Activated CD4-positive, alpha-beta T cell treated with anti-CD3 and anti-CD28 coated beads for 48 hours (primary cell): Measurements from ENCODE around the gene FOXS1.
"Not testable (repeated sequence)": the region's sequence is repeated elsewhere in the genome, so short reads cannot be mapped to it uniquely, and the experiment has no call there.

Source experiments
- DNase-seq: peaks from one replicate; pipeline ENCODE4 v3.0.0-alpha.2; 2020

The FOXS1 gene

DNA sequence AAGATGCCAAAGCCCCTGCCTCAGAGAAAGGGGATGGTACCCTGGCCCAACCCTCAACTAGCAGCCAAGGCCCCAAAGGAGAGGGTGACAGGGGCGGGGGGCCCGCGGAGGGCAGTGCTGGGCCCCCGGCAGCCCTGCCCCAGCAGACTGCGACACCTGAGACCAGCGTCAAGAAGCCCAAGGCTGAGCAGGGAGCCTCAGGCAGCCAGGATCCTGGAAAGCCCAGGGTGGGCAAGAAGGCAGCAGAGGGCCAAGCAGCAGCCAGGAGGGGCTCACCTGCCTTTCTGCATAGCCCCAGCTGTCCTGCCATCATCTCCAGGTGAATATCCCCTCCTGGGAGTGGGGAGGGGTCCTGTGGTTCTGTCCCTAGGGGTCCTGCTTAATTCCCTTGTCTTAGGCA lies 25.2 kb downstream of the FOXS1 start:
- DNase-seq: no peak

DNA sequence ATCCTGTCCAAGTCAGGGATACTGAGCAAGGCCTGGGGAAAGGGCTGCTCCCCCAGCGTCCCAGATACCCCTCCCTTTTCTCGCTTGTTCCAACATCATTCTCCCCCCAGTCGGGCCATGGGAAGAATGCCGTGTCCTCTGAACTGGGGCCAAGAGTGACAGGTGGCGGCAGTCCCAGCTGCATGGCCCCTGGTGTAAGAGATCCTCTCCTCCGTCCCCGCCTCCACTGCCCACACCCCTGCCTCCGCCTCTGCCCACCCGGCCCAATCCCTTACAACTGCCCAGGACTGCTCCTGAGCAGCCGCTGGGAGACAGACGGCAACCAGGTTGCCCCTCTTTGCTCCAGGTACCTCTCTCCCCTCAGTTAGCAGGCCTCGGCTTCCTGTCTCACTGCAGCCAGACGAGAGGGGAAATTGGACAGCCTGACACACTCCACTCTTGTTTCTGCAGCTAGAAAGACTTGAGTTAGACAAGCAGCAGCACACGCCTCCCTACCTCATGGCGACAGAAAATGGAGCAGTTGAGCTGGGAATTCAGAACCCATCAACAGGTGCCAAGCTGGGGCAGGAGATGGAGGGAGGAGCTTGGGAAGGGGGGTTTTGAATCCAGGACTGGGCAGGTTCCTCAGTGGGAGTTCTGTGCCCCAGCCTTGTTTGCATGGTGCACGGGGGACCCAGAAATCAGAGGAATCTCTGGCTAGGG lies 26.2 kb downstream of the FOXS1 start, which contains the start of gene MYLK2:
Gene MYLK2 (plus strand): TSS at position 274 of the 702 bp plus-strand sequence. CDS start 225 bp downstream, at position 499.
- DNase-seq: no peak

DNA sequence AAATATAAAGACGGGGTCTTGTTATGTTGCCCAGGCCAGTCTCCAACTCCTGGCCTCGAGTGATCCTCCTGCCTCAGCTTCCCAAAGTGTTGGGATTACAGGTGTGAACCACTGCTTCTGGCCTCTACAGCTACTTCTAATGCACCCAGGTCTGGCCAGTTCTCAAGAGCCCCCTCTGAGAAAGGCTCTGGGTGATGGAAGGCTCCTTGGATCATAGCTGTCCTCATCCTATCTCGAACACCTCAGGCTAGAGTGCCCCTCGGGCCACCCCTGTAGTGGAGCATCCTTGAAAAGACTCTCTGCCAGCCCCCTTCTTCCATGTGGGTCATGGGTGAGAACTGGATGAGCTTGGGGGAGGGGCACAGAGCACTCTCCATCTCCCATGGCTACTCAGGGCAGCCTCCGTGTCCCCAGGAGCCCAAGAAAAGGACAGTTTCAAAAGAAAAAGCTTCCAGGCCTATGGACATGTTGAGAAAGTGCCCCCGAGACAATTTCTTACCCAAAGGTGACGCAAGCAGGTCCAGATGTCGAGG lies 27.0 kb downstream of the FOXS1 start:
- no peak for DNase-seq

DNA sequence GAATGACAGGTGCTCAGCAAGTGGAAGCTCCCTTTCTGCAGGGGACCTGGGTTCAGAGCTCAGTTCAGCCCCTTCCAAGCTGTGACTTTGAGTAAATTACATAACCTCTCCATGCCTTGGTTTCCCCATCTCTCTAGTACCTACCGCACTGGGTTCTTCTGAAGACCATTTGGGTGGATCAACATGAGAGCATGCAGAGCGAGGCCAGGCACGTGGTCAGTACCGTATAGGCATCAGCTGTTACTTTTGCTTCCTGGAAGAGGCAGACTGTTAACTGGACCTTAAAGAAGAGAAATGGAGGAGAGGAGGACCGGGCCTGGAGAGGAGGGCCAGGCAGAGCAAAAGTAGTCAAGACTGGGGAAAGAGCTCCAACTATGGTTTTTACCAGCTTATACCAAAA lies 27.9 kb downstream of the FOXS1 start:
- DNase-seq: no peak

DNA sequence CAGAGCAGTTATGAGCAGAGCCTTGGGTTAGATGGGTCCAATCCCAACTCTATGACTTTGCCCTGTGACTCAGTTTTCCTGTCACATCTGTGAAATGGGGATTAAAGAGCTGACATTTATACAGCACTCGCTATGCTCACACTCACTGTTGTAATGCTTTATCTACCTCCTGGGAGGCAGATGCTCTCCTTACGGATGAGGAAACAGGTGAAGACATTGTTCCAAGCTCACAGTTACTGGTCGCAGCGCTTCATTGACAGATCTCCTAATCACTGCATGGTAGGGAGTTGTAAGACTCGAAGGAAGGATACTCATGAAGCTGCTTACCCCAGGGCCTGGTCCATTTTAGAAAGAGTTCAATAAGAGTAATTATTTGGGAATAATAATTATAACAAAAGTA lies 29.2 kb downstream of the FOXS1 start:
- no peak for DNase-seq

DNA sequence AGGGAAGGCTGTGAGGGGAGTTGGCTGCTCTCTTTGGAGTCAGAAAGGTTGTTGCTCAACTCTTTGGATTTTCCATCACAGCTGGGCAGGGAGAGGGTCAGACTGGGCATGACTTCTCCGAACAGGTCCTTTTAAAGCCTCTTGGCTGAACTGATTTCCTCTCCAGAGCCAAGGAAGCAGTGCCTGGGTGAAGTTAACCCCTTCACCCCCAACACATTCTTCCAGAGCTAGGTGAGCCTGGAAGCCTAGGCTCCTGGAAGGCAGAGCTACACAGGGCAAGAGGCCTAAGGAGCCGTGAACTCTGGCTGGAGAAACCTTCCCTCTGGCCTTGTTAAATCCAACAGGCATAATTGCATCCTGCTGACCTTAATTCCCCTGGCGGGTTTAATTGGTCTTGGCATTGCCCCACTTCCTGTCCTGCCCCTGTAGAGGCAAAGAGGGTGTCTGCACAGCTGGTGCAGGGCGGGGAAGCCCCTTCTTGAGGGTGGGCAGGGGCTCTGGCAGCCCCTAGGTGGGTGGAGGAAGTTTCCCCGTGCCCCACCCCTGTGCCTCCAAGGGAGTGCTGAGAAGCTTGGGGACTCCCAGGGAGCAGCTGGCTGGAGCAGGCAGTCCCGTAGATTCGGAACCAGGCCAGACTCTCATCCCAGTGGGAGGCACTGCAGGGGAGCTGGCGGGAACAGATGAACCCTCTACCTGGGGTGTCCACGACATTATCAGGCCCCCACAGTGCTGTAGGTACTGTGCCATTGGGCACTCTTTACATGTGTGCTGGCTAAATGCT lies 29.8 kb downstream of the FOXS1 start:
- no peak for DNase-seq

DNA sequence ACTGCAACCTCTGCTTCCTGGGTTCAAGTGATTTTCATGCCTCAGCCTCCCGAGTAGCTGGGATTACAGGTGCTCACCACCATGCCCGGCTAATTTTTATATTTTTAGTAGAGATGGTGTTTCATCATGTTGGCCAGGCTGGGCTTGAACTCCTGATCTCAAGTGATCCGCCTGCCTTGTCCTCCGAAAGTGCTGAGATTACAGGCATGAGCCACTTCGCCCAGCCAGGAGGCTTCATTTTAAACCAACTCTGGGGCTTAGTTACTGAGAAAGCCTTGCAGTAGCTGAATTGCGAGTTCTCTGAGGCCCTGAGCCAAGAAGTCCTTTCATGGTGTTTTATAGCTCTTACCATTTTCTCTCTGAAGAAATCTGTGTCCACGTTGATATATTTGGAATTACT lies 31.3 kb downstream of the FOXS1 start:
- not testable (repeated sequence) for DNase-seq

DNA sequence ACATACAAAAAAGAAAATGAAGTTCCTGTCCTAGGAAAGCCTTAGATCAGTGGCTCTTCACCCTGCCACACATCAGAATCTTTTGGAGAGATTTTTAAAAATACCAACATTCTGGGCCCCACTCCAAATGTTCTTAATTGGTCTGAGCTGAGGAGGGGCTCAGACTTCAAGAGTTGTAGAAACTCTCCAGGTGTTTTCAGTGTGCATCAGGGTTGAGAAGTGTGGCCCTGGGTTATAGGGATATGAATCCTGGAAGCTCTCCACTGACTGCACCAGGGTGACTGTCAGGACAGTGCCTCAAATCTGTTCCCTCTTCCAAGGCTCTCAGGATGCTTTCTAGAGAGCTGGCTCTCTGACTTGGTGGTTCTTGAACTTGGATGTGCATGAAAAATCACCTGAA lies 31.8 kb downstream of the FOXS1 start:
- no peak for DNase-seq

DNA sequence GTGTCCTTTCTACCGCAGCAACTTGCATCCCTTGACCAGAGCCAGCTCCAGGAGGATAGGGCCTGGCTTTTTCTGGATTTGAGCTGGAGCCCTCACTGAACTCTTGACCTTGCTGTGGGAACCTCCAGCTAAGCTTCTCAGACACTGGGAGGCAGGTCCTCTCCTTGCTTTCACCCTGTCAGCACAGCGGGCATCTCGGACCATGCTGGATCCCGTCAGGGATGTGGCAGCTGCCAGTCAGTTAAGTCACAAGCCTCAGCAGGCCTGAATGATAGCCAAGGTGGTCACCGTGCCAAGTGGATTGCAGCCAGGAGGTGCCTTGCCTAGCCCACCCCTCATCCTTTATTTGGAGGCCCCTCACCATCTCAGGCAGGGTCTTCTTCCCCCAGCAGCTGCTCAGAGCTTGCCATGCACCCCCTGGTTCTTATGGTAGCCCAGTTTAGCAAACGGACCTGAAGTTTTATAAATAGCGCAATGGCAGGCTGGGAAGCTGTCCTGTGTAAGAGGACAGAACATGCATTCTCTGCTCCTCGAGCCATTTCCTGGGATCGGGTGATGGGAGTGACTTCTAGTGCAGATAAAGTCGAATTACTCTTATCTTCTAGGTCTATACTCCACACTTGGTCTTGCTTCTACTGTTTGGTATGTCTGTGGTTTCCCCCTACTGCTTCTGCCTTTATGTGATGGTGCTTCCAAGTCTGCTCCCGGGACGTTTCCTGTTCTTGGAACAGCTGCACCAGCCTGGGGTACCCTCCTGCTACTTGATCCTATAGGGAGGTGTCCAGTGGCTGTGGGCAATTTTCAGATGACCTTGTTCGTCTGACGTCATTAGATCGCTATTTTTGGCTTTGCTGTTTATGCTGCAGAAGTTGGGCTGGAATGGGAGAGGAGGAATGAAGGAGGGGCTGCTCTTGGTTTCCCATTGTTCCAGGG lies 33.3 kb downstream of the FOXS1 start:
- DNase-seq: no peak

DNA sequence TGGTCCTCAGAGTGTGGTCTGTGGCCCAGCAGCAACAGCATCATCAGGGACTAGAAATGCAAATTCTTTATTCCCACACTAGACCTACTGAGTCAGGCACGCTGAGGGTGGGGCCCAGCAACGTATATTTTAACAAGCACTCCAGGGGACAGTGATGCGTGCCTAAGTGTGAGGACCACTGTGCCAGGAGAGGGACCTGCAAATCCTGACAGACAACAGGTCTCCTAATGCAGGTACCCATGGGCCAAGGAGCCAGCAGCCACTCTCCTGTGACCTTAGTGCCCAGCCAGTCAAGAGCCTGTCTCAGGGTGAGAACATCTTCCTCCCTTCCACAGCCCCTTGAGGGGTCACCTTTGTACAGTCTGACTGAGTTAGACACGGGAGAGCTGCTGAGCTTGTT lies 34.2 kb downstream of the FOXS1 start:
- DNase-seq: no peak

DNA sequence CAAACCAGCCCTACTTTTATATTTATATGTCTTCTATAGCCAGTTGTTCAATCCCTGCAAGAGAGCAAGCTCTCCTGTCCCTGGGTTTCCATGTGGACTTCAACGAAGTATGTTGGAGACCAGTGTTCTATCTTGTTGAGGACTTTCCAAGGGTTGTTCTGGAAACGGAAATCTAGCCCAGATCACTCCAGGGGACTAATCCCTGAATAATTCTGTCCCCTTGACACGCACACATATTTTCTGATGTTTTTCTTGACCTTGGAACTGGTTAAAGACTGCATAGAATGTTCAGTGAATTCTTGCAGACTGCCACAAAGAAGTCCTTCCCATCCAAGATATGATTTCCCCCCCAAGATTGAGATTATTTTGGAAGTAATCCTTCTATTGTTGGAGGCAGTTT lies 35.7 kb downstream of the FOXS1 start:
- no peak for DNase-seq

DNA sequence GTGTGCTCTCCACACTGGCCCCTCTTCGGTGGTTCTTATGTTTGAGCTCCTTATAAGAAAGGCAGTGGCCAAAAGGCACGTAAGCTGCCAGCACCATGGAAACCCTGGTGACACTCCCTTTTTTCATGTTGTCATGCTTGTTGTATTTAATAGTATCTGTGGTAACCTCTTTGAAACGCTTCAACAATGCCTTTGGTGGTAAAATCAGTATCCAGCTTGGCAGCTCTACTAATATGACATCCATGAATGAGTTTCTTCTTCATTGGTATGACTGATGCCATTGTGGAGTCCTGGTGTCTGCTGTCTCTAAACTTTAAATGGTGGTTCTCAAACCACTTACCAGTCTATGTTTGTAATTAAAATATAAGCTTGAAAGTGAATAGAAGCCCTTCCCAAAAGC lies 36.9 kb downstream of the FOXS1 start:
- DNase-seq: no peak

DNA sequence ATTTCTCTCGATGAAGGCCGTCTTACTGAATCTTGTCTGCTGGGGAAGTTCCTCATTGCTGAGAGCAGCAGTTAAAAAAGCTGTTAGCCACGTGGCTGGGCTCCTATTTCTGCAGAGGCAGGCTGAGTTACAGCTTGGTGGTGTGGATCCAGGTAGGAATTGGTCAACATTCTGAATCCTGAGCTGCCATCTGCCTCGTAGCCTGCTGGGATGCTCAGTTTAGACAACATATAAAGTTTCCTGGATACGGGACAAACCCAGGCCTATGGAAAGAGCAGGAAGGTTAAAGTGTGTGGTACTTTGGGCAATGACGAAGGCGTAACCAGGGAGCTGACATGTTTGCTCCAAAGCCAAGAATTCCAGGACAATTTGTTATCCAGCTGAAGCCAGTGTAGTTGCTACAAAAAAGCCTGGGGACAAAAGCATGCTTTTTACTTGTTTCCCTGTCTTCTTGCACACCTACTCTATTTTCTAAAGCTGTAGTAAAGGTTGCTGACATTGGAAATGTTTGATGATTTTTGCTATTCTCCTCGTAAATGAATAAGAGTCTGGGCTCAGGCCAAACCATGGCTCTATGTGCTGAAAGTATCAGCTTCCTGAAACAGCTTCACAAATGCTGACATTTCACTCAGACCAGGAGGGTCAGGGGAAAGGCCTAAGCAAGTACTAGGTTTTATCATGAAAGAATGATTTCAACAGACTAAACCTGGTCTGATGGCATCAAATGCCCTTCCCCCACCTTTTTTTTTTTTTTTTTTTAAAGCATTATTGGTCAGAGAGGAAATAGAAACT lies 38.6 kb downstream of the FOXS1 start:
- no peak for DNase-seq

DNA sequence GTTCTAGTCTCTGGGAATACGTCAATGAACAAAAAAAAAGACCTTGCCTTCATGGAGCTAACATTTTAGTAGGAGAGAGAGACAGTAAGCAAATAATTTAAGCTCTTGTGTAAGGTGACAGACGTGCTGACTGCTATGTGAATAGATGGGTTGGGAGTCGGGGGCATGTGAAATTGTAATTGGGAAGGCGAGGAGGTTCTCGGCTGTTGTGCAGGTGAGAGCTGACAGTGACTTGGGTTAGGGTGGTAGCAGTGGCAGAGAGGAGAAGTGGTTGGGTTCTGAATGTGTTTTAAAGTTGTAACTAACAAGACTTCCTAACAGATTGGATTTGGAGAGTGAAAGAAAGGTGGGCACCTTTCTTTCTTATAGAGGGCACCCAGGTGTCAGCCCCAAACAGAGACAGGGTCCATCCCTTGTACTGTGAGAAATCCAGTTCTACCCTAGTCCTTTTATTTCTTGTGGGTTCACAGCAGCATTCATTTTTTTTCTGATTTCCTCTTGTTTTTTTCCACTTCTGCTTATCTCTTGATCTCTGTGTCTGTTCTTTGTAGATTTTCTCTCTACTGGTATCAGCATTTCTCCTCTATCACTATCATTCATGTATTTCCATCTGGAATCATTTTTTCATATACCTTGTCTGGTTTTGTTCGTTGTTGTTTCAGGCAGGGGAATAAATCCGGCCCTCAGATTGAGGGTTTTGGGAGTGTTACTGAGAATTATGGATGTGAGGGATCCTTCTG lies 41.7 kb downstream of the FOXS1 start:
- no peak for DNase-seq

DNA sequence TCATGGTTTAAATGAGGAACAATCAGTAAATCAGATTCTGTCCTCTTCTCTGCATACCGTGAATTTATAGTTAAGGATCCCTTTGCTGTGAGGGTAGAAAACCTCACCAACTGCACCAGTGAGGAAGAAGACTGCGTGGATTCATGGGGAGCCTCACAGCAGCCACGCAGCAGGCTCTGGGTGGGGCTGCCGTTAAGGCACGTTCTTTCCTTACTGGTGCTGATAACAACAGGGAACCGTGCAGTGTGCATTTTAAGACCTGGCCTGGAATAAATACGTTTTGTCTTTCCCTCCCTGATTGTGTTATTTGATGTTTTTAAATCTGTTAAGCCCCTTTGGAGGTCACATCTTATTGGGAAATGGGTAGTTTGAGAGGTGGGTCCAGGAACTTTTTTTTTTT lies 43.9 kb downstream of the FOXS1 start:
- DNase-seq: no peak

DNA sequence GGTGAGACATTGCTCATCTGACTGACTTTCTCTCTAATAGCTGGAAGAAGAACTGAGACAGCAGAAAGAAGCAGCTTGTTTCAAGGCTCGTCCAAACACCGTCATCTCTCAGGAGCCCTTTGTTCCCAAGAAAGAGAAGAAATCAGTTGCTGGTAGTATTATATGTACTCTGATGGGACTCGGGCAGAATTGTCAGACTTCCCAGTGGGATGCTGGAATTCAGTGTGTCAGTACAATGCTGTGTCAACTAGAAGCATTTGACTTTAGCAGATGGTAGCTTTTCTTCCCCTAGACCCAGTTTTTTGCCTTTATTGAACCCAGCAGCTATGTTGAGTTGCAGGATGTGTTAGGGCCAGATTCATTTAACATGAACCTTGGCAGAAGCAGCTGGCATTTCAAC lies 48.0 kb downstream of the FOXS1 start:
- DNase-seq: no peak
